Suppressor macrophage (primary cell): Measurements from ENCODE around the gene LDLRAD4.
"Not testable (repeated sequence)": the region's sequence is repeated elsewhere in the genome, so short reads cannot be mapped to it uniquely, and the experiment has no call there.

Experiments used
- DNase-seq, 4 experiments: peaks; one replicate each; pipeline ENCODE4 v3.0.0-alpha.2; 2020 to 2022

LDLRAD4 gene

GRCh38 chr18:13642440-13642827, 423.9 kb downstream of the LDLRAD4 start:
- DNase-seq = no peak

- DNase-seq = no peak
Observed at GRCh38 chr18:13643261-13643751, 424.7 kb downstream of the LDLRAD4 start.

GRCh38 chr18:13645093-13645492, 426.5 kb downstream of the LDLRAD4 start:
- DNase-seq = no peak

GRCh38 chr18:13646633-13647032, 428.1 kb downstream of the LDLRAD4 start:
- no peak for DNase-seq

- no peak for DNase-seq
Observed at GRCh38 chr18:13647761-13648160, 429.2 kb downstream of the LDLRAD4 start.

DNA sequence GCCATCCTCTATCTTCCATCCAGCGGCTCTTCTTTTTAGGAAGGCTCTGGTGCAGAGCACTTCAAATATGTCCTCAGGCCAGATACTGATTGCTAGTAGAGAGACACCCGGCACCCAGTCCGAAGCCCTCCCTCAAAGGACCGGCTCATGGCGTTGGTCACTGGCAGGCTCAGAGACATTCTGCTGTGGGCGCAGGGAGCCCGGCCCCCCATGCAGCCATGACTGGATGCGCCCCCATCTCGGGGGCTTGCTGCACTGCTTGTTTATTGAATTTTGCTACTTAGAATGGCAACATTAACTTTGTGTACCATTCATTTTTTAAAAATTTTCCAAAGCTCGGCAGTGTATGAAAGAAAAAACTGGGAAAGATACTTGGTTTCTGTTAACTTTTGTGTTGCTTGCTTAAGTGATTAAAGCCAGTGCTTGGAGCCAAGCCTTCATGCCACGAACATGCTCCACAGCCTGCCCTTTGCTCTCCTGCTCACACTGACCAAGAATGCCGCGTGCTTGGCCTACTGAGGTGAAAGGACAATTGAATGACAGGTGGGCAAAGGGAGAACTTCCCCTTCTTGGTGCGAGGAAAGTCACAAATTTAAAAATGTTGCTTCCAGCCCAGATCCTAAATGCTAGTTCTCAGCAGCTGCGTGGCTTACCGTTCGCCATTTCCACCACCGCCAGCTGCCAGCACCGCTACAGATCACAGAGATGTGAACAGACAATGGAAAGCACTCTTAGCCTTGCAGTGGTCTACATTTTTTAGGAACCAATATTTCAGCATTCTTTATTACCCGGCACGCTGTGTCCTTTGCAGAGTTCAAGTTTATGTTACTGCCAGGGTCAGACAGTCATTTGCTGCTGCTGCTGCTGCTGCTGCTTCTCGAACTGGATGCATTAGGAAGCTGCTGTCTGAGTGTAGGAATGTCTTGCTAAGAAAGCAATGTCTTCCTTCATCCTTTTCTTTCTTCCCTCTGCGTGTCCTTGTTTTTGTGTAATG, 431.1 kb downstream of the LDLRAD4 start:
- no peak for DNase-seq

DNA sequence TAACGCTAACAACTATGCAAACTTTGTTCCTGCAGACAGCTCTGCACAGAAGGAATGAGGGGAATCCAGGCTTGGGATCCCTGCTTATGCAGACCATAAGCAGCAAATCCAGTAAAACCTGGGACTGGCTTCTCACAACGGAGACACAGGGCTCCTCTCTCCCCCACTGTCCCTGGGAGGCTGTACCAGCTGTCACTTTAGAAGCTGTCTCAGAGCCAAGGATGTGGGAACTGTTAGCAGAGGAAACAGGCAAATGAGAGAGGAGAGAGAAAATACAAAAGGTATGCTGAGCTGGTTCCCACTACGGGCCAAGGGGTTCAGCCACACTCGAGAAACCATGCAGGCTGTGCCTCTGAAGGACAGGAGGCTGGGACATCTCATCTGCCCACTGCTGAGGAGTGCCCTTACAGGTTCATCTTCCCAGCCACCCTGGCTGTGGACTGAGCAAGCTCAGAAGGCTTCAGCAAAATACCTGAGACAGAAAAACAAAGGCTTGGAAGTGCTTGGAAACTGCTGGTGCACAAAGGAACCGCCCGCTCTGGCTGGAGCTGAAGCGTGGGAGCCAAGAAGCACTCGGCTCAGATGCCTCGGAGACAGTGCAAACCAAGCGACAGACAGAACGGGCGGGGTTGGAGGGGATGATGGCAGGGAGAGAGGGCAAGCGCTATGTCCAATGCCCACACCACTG, 435.3 kb downstream of the LDLRAD4 start:
- DNase-seq = no peak

GRCh38 chr18:13657974-13658373, 439.4 kb downstream of the LDLRAD4 start:
- DNase-seq = no peak

DNA sequence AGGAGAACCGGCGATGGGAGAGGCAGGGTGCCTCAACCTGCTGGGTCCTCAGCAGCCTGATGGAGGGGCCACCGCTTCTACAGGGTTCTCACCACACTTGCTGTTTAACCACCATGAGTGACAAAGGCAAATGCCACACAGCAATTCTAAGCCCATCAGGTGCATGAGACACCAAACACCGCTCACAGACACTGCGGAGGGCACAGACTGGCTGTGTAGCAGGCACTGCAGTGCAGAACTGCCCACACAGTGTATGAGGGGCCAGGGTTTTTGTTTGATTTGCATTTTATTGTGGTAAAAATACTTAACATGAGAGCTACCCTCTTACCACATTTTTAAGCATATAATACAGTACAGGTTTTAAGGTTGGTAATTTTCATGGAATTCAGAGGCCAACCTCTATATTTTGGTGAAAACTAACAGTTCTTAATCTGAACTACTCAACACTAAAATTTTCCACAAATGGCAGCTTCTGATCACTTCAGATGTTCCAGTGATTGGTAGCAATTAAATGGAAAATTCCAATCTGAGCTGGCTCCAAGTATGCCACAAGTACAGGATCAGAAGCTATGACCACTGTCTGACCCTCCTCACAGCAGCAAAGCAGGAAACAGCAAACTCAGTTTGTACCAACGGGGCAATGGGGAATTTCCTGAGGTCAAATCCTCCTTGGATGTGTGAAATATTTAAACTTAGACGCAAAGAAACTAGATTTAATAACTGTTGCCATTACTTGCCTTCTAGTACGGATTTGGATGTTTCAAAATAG, 440.1 kb downstream of the LDLRAD4 start:
- DNase-seq = no peak

GRCh38 chr18:13660510-13660909, 441.9 kb downstream of the LDLRAD4 start:
- DNase-seq = no peak

GRCh38 chr18:13661051-13661778, 442.7 kb downstream of the LDLRAD4 start:
- no peak for DNase-seq

DNA sequence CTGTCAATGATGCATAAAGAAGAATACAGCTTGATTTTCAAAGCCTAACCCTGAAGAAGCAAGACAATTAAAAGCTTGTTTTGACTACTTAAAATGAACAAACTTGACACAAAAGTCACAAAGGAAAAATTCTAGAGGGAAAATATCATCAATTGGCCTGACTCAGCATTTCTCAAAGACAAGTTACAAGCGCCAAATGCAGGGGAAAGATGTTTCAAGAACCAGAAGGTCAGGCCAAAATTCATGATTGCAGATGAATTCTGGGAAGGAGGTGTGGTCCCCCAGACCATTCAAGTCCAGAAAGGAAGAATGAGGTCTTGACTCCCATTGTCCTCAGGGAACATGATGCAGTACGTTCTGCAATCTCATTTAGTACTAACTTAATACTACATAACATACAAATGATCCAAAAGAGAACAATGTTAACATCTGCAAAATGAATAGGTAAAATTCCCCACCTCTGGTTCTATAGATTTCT, 443.3 kb downstream of the LDLRAD4 start:
- no peak for DNase-seq

DNA sequence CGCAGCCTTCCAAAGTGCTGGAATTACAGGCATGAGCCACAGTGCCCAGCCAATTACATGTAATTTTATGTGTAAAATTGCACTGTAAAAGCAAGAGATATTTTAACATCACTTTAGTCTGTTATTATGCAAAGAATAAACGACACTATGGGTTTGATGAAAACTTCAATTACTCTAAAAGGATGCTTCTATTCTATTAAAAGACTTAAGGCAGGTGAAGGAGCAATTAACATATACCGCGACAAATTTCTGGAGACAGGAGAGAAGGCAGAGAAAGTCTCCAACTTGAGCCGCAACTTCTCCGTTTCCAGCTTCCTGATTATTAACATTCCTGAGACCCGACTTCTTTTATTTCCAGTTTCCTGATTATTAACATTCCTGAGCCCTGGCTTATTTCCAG, 454.1 kb downstream of the LDLRAD4 start:
- DNase-seq = no peak

DNA sequence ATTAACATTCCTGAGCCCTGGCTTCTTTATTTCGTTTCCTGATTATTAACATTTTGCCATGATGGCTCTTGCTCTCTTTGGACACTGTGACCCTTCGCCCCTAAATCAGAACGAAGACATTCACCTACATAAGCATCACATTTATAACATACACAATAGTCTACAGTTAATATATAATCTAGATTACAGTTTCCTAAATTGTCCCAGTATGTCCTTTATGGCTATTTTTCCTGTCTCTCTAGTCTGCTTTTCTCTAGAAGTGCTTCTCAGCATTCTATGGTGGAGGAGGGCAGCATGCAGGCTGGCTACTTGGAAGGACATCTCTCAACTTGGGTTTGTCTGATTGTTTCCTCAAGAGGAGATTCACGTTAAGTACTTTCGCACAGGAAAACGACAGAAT, 457.9 kb downstream of the LDLRAD4 start:
- no peak for DNase-seq

DNA sequence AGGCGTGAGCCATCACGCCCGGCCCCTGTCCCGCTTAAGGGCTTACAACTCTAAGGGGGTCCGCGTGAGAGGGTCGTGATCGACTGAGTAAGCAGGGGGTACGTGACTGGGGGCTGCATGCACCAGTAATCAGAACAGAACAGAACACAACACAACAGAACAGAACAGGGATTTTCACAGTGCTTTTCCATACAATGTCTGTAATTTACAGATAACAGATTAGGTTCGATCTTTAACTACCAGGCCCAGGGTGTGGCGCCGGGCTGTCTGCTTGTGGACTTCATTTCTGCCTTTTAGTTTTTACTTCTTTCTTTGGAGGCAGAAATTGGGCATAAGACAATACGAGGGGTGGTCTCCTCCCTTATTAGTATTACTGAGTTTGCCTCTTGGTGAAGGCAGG, 458.8 kb downstream of the LDLRAD4 start:
- not testable (repeated sequence) for DNase-seq

- peak in 2 of 4 experiments; percentile 5 to 17 for DNase-seq
Observed at GRCh38 chr18:13680612-13681011, 462.1 kb downstream of the LDLRAD4 start.

GRCh38 chr18:13681701-13682100, 463.1 kb downstream of the LDLRAD4 start:
- no peak for DNase-seq

- no peak for DNase-seq
Observed at GRCh38 chr18:13684546-13684945, 466.0 kb downstream of the LDLRAD4 start.

- no peak for DNase-seq
Observed at GRCh38 chr18:13688191-13689136, 469.9 kb downstream of the LDLRAD4 start.

- not testable (repeated sequence) for DNase-seq
Observed at GRCh38 chr18:13690060-13690459, 471.5 kb downstream of the LDLRAD4 start.

DNA sequence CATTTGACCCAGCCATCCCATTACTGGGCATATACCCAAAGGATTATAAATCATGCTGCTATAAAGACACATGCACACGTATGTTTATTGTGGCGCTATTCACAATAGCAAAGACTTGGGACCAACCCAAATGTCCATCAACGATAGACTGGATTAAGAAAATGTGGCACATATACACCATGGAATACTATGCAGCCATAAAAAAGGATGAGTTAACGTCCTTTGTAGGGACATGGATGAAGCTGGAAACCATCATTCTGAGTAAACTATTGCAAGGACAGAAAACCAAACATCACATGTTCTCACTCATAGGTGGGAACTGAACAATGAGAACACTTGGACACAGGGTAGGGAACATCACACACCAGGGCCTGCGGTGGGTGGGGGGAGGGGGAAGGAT, 476.8 kb downstream of the LDLRAD4 start:
- not testable (repeated sequence) for DNase-seq
